GM12801 (cell line): ENCODE measurements around the gene C12orf54.

ENCODE experiments used
- CTCF ChIP-seq: IDR thresholded peaks from one replicate; pipeline ENCODE4 v1.5.1; 2011; ENCODE audit warnings: control low read depth; ENCODE audit not compliant: insufficient read length; ENCODE audit errors: extremely low read depth

C12orf54 gene

DNA sequence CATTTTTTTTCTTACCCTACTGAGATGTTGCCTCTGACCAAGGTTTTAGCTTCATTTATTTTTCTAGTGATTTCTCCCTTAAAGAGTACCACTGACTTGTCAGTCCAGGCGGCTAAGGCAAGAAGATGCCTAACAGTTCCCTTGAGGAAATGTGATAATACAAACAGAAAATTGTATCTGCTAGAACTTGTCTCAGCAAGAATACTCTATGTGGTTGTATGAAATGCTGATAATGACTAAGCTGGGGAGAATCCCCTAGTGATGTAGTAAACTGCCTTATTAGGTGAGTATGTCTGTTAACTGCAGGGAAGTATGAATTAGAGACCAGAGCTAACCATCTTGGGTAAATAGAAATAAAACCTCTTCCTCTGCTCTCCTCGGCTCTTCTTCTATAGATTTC, 6.7 kb downstream of the C12orf54 start:
- TF ChIP-seq CTCF, result no peak

DNA sequence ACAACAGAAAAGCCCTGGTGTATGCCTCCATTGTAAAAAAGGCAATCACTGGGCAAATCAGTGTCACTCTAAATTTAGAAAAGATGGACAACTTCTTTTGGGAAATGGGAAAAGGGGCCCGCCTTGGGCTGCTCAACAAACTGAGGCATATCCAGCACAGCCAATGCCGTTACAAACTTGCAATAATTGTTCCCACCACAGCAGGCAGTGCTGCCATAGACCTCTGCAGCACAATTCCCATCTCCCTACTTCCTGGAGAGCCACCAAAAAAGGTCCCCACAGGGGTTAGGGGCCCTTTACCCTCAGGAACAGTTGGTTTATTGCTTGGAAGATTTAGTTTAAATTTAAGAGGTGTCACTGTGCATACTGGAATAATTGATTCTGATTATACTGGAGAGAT, 26.7 kb downstream of the C12orf54 start:
- TF ChIP-seq CTCF, result no peak

- no peak for TF ChIP-seq CTCF
Measured at GRCh38 chr12:48510111-48510510, 27.8 kb downstream of the C12orf54 start.

DNA sequence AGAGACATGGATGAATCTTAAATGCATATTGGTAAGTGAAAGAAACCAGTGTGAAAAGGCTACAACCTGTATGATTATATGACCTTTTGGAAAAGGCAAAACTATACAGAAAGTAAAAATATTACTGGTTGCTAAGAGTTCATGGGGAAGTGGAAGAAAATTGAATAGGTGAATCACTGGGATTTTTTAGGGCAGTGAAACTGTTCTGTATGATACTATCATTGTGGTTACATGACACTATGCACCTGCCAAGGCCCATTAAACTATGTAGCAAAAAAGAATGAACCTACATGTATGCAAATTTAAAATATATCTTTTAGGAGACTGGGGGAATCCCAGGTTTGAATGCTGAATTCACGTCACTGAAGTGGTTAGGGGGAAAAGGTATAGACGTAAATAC, 30.6 kb downstream of the C12orf54 start:
- TF ChIP-seq CTCF, result no peak

DNA sequence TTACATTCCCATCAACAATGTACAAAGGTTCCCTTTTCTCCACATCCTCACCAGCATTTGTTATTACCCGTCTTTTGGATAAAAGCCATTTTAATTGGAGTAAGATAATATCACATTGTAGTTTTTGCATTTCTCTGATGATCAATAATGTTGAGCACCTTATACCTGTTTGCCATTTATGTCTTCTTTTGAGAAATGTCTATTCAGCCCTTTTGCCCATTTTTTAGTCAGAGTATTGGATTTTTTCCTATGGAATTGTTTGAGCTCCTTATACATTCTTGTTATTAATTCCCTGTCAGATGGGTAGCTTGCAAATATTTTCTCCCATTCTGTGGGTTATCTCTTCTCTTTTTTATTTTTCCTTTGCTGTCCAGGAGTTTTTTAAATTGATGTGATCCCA, 32.4 kb downstream of the C12orf54 start:
- no peak for TF ChIP-seq CTCF

GRCh38 chr12:48525332-48525731, 43.0 kb downstream of the C12orf54 start, which contains the start of gene OR8S1:
Gene OR8S1, plus strand, starts transcription at chr12:48525632. Its CDS starts 0 bp downstream, at chr12:48525632.
- TF ChIP-seq CTCF, result no peak

DNA sequence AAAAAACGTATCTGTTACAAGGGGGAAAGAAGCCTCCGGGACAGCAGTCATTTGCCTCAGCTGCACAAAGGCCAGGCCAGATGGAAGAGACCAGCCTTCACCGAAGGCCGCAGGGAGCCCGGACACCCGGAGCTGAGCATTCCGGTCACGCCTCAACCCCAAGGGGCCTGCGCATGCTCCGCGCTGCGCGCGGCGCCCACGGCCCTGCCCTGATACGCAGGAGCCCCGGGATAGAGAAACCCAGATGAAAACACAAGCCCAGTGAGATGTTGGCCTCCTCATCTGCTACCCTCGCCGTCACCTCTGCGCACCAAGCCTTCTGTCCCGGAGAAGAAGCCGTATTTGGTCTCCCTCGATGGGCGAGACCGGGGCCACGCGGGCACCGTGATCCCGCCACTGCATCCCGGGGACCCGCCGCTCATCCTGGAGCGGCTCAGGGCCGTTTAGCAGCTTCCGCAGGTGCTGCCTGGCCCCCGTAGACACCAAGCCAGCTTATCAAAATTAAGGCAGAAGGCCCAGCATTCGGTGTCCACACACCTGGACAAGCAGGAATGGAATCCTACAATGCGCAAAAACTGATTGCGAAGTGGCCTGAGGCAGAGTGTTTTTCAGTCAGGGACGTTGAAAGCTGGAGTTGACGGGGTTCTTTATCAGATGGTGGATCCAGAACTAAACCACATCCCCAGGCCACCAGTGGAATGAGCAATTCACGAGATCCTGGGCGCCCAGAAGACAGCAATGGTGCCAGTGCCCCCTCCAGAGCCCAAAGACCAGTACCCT, 45.8 kb downstream of the C12orf54 start:
- TF ChIP-seq CTCF, result no peak
